H1 (cell line): ENCODE measurements around the gene LTBR. TPM values are rescaled to one million over a fixed set of nuclear protein-coding genes. Genes with fewer than 3 reads are reported as not detected.

Experiments
- CTCF ChIA-PET: fragments of 300-600 bp; sonication (Branson Sonifier 250); formaldehyde crosslinking; loops from one replicate; lab custom pipeline; 2021; ENCODE audit not compliant: partially characterized antibody; lab: Charles Lee
- POLR2A ChIA-PET: fragments of 300-600 bp; sonication (Branson Sonifier 250); formaldehyde crosslinking; loops from one replicate; lab custom pipeline; 2021; ENCODE audit warnings: inconsistent platforms; ENCODE audit not compliant: partially characterized antibody; lab: Charles Lee
- DNase-seq, 2 experiments: peaks; one replicate each; pipeline versions ENCODE4 v3.0.0 to v3.0.0-alpha.2; 2010 to 2022; ENCODE audit warnings: low spot score in 2 of 2, low read depth in 1 of 2, mixed read lengths in 1 of 2
- FAIRE-seq: peaks from 2 replicates; lab custom pipeline; 2011; peaks lifted over from hg19 to GRCh38; lab: Jason Lieb, UNC
- H2AFZ ChIP-seq: 2 replicates; pipeline ENCODE4 v1.8.1; 2012; ENCODE audit warnings: low read length, inconsistent platforms
- H2AK5ac ChIP-seq: 2 replicates; pipeline ENCODE4 v1.6.1; 2013; ENCODE audit warnings: low read depth, low read length
- H2BK120ac ChIP-seq: replicated peaks from 2 replicates; pipeline ENCODE3; 2013; ENCODE audit warnings: low read depth, low read length, inconsistent platforms
- H2BK12ac ChIP-seq: 2 replicates; pipeline ENCODE4 v1.6.1; 2013; ENCODE audit warnings: low read depth, low read length
- H2BK15ac ChIP-seq: 2 replicates; pipeline ENCODE4 v1.6.1; 2013; ENCODE audit warnings: low read length
- H2BK20ac ChIP-seq: 2 replicates; pipeline ENCODE4 v1.6.1; 2013; ENCODE audit warnings: low read length
- H2BK5ac ChIP-seq: 2 replicates; pipeline ENCODE4 v1.6.1; 2013; ENCODE audit warnings: low read depth, low read length
- H3K14ac ChIP-seq: 2 replicates; pipeline ENCODE4 v1.6.1; 2013; ENCODE audit warnings: inconsistent platforms; ENCODE audit not compliant: insufficient read length
- H3K18ac ChIP-seq: 2 replicates; pipeline ENCODE4 v1.6.1; 2013; ENCODE audit warnings: low read length; ENCODE audit errors: extremely low read depth
- H3K23ac ChIP-seq: 2 replicates; pipeline ENCODE4 v1.6.1; 2013; ENCODE audit warnings: inconsistent platforms; ENCODE audit not compliant: insufficient read length
- H3K23me2 ChIP-seq: 2 replicates; pipeline ENCODE4 v1.6.1; 2013; ENCODE audit warnings: low read depth, low read length
- H3K27ac ChIP-seq: 2 replicates; pipeline ENCODE4 v1.6.1; 2011; ENCODE audit warnings: low read depth, low read length, inconsistent platforms
- H3K27me3 ChIP-seq, 4 experiments: replicated peaks in 1 of 4; 1 replicate in 1 of 4; 2 replicates in 3 of 4; pipeline versions ENCODE4 v1.6.1 to v1.8.1; 2011 to 2013; ENCODE audit warnings: low read length in 3 of 4, mild to moderate bottlenecking in 3 of 4, inconsistent platforms in 2 of 4, mixed read lengths in 2 of 4, moderate library complexity in 1 of 4; ENCODE audit not compliant: control insufficient read depth in 3 of 4, insufficient read depth in 3 of 4; ENCODE audit errors: extremely low read depth in 1 of 4
- H3K36me3 ChIP-seq, 4 experiments: 2 replicates each; pipeline versions ENCODE4 v1.6.1 to v1.8.1; 2011 to 2013; ENCODE audit warnings: mild to moderate bottlenecking in 4 of 4, low read length in 3 of 4, moderate library complexity in 2 of 4, control low read depth in 1 of 4, inconsistent platforms in 1 of 4; ENCODE audit not compliant: insufficient read depth in 4 of 4, control insufficient read depth in 2 of 4
- H3K4ac ChIP-seq: replicated peaks from 2 replicates; pipeline ENCODE3; 2013; ENCODE audit warnings: low read length, low read depth, mixed read lengths, inconsistent platforms; ENCODE audit not compliant: insufficient read length
- H3K4me1 ChIP-seq, 4 experiments: replicated peaks in 1 of 4; 1 replicate in 1 of 4; 2 replicates in 3 of 4; pipeline versions ENCODE4 v1.6.1 to v1.8.1; 2011 to 2013; ENCODE audit warnings: low read length in 3 of 4, inconsistent platforms in 2 of 4, mixed read lengths in 1 of 4; ENCODE audit not compliant: insufficient read depth in 4 of 4, control insufficient read depth in 3 of 4
- H3K4me2 ChIP-seq, 2 experiments: 2 replicates each; pipeline versions ENCODE4 v1.6.1 to v1.8.1; 2011 to 2013; ENCODE audit warnings: low read depth in 2 of 2, low read length in 2 of 2, control low read depth in 1 of 2, inconsistent platforms in 1 of 2, mild to moderate bottlenecking in 1 of 2; ENCODE audit not compliant: insufficient read depth in 1 of 2
- H3K4me3 ChIP-seq, 4 experiments: fragments of 200-600, 300-600 bp in 1 of 4; sonication (generic), shearing (Covaris generic), sonication (Bioruptor Twin) in 1 of 4; 2 replicates each; pipeline versions ENCODE4 v1.5.1 to v1.8.1; 2011 to 2016; ENCODE audit warnings: low read length in 4 of 4, low read depth in 3 of 4, control low read depth in 2 of 4, inconsistent platforms in 2 of 4, mild to moderate bottlenecking in 2 of 4, mixed read lengths in 1 of 4, moderate library complexity in 1 of 4; ENCODE audit not compliant: insufficient read depth in 2 of 4; ENCODE audit errors: extremely low read depth in 1 of 4
- H3K56ac ChIP-seq: replicated peaks from 2 replicates; pipeline ENCODE3; 2013; ENCODE audit warnings: low read depth, mild to moderate bottlenecking, mixed read lengths, low read length, inconsistent platforms; ENCODE audit not compliant: insufficient read length
- H3K79me1 ChIP-seq: 2 replicates; pipeline ENCODE4 v1.6.1; 2013; ENCODE audit warnings: low read depth, low read length, control low read depth
- H3K79me2 ChIP-seq, 2 experiments: 2 replicates each; pipeline versions ENCODE4 v1.6.1 to v1.8.1; 2012 to 2013; ENCODE audit warnings: low read length in 2 of 2, mild to moderate bottlenecking in 2 of 2, inconsistent platforms in 1 of 2; ENCODE audit not compliant: insufficient read depth in 2 of 2, control insufficient read depth in 1 of 2
- H3K9ac ChIP-seq, 4 experiments: replicated peaks in 1 of 4; 1 replicate in 1 of 4; 2 replicates in 3 of 4; pipeline versions ENCODE4 v1.6.1 to v1.8.1; 2011 to 2013; ENCODE audit warnings: low read depth in 3 of 4, low read length in 3 of 4, control low read depth in 2 of 4, mild to moderate bottlenecking in 2 of 4, moderate library complexity in 2 of 4, inconsistent platforms in 1 of 4; ENCODE audit errors: extremely low read depth in 1 of 4
- H3K9me3 ChIP-seq, 2 experiments: 2 replicates each; pipeline versions ENCODE4 v1.6.1 to v1.8.1; 2012 to 2013; ENCODE audit warnings: mild to moderate bottlenecking in 2 of 2, moderate library complexity in 2 of 2, control low read depth in 1 of 2, inconsistent platforms in 1 of 2, low read depth in 1 of 2, low read length in 1 of 2, mixed read lengths in 1 of 2; ENCODE audit not compliant: insufficient read depth in 2 of 2
- H4K20me1 ChIP-seq, 2 experiments: replicated peaks in 1 of 2; 2 replicates each; pipeline versions ENCODE3 to v1.8.1; 2011 to 2013; ENCODE audit warnings: inconsistent platforms in 2 of 2, low read length in 2 of 2, mild to moderate bottlenecking in 1 of 2; ENCODE audit not compliant: insufficient read depth in 2 of 2, control insufficient read depth in 1 of 2
- H4K5ac ChIP-seq: 2 replicates; pipeline ENCODE4 v1.6.1; 2013; ENCODE audit warnings: low read length, low read depth, mixed read lengths, inconsistent platforms; ENCODE audit not compliant: insufficient read length
- H4K8ac ChIP-seq: 2 replicates; pipeline ENCODE4 v1.8.0; 2013; ENCODE audit warnings: mild to moderate bottlenecking, moderate library complexity, low read length, inconsistent platforms; ENCODE audit not compliant: insufficient read depth; ENCODE audit errors: extremely low read depth
- H4K91ac ChIP-seq: replicated peaks from 2 replicates; pipeline ENCODE3; 2013; ENCODE audit warnings: low read length, mixed read lengths, inconsistent platforms; ENCODE audit not compliant: insufficient read length
- CREB1 ChIP-seq: IDR thresholded peaks from 2 replicates; pipeline ENCODE4 v1.6.1; 2012; ENCODE audit warnings: inconsistent platforms
- CTBP2 ChIP-seq: IDR thresholded peaks from 2 replicates; pipeline ENCODE4 v1.7.0; 2011; ENCODE audit warnings: borderline replicate concordance, mild to moderate bottlenecking, moderate library complexity, mixed read lengths, low read length; ENCODE audit not compliant: insufficient read depth, insufficient read length
- E2F6 ChIP-seq: IDR thresholded peaks from 2 replicates; pipeline ENCODE4 v1.6.1; 2012; ENCODE audit warnings: inconsistent platforms
- GABPA ChIP-seq: IDR thresholded peaks from 2 replicates; pipeline ENCODE4 v1.6.1; 2011; ENCODE audit warnings: mild to moderate bottlenecking, low read length, moderate library complexity, borderline replicate concordance; ENCODE audit not compliant: insufficient read depth
- JUN ChIP-seq: IDR thresholded peaks from 2 replicates; pipeline ENCODE4 v1.6.1; 2011; ENCODE audit warnings: low read depth, mild to moderate bottlenecking, improper control_type of control experiment, low read length
- JUND ChIP-seq: IDR thresholded peaks from 2 replicates; pipeline ENCODE4 v1.6.1; 2011; ENCODE audit warnings: mild to moderate bottlenecking, improper control_type of control experiment, low read length
- KDM1A ChIP-seq: fragments of 200-600, 300-600 bp; sonication (generic); IDR thresholded peaks from 2 replicates; pipeline ENCODE4 v1.7.1; 2016; ENCODE audit warnings: mild to moderate bottlenecking, low read length, borderline replicate concordance
- SIN3A ChIP-seq, 2 experiments: IDR thresholded peaks in 1 of 2; conservative IDR thresholded peaks in 1 of 2; 2 replicates each; pipeline ENCODE4 v1.6.1; 2011 to 2012; ENCODE audit warnings: low read length in 2 of 2, improper control_type of control experiment in 1 of 2, low read depth in 1 of 2, mild to moderate bottlenecking in 1 of 2
- SIRT6 ChIP-seq: IDR thresholded peaks from one replicate; pipeline ENCODE4 v1.7.1; 2012; ENCODE audit warnings: low read length, inconsistent platforms
- YY1 ChIP-seq: IDR thresholded peaks from 2 replicates; pipeline ENCODE4 v1.6.1; 2011; ENCODE audit warnings: low read depth, mild to moderate bottlenecking, low read length
- WGBS, 2 experiments: shearing (Covaris generic) in 1 of 2; methylation state at CpG; one replicate each; pipeline versions ENCODE4 v1.1.6 to v1.1.7; 2013 to 2015; ENCODE audit warnings: low lambda C conversion rate in 2 of 2, mixed read lengths in 2 of 2, inconsistent platforms in 1 of 2, low coverage in 1 of 2, missing lambda C conversion rate in 1 of 2; ENCODE audit not compliant: insufficient replicate concordance in 2 of 2, insufficient coverage in 1 of 2, insufficient read length in 1 of 2; ENCODE audit errors: extremely low coverage in 1 of 2, missing lambda C conversion rate in 1 of 2; 5-methylcytosine and 5-hydroxymethylcytosine counted together
- polyA plus RNA-seq, 7 experiments: library from polyadenylated mRNA; depleted of rRNA in 3 of 7; stranded (reverse) in 5 of 7; unstranded in 2 of 7; fragments of >200 nt in 5 of 7; fragments of 200-250 nt in 2 of 7; gene quantifications; 1 replicate in 5 of 7; 2 replicates in 1 of 7; 4 replicates in 1 of 7; pipeline versions ENCODE4 v1.2.1 to v1.2.3, GENCODE V29; 2011 to 2013; ENCODE audit warnings: missing spikeins in 2 of 7, mixed read lengths in 2 of 7
- total RNA-seq: library from RNA; stranded (reverse); fragmentation: NEBNext Ultra II Directional; extraction: Animal tissue kit (Norgen Biotek cat#: 25700); gene quantifications from 2 replicates; pipeline ENCODE4 v1.2.1, GENCODE V29; 2021

The LTBR gene
- total and polyA plus RNA-seq, 2 of the 8 experiments (the other 6 are each of a cell fraction or from before 2014, with no cell fraction given): 5.1 to 6.3 TPM

- H4K20me1 ChIP-seq: peaks cover 0 to 3% of the 10 kb centered on the region in 2 experiments
- H3K4me3 ChIP-seq: peak overlapping the region in 2 of 4 experiments; percentile 12 to 72; a peak in 3 of 8 replicates
- CTCF ChIA-PET: interaction anchor here (0.7 to 1.0 kb wide), 3 partner anchors 51 to 88 kb away, joined by 3 to 5 read pairs (median 5); no protein-coding TSS in a partner anchor
- peak overlapping the region; percentile 91 to 100 for H3K4me2 ChIP-seq
- H3K18ac ChIP-seq: peak overlapping the region; percentile 91
- H3K36me3 ChIP-seq: no peaks in the 10 kb centered on the region
- H3K79me2 ChIP-seq: peaks cover 13 to 31% of the 10 kb centered on the region in 2 experiments
- H3K4me1 ChIP-seq: peaks cover 5 to 47% (median 33%) of the 10 kb centered on the region in 4 experiments
- H4K5ac ChIP-seq: peak overlapping the region; percentile 24
- H3K23me2 ChIP-seq: peaks cover 33% of the 10 kb centered on the region
- H2BK120ac ChIP-seq: peak overlapping the region; percentile 14
- DNase-seq (no peak), FAIRE-seq (no peak)
- peak overlapping the region; percentile 91 for H4K91ac ChIP-seq
- H3K4ac ChIP-seq: peak overlapping the region; percentile 3
- H3K14ac ChIP-seq: no peak overlapping the region
- peak overlapping the region in 3 of 4 experiments; percentile 25 to 71 (median 36); a peak in 3 of 7 replicates for H3K9ac ChIP-seq
- peak overlapping the region; percentile 92 for H3K27ac ChIP-seq
- peak overlapping the region; percentile 84 for H2AK5ac ChIP-seq
- H3K56ac ChIP-seq: no peak overlapping the region
- WGBS, 2 experiments: 63% methylated on average over 10 of the region's 10 CpGs; no CpG with 5 or more reads in 1 of the 2 experiments
- H2AFZ ChIP-seq: no peak overlapping the region
- H4K8ac ChIP-seq: no peak overlapping the region
- peak overlapping the region; percentile 90; the same call in 1 of the 2 replicates for H2BK15ac ChIP-seq
- POLR2A ChIA-PET: interaction anchor here (1.1 to 17.2 kb wide), 7 partner anchors 11 to 159 kb away, joined by 3 to 259 read pairs (median 36); partner anchors contain the start of genes GAPDH and TNFRSF1A
- peaks cover 9% of the 10 kb centered on the region for H3K79me1 ChIP-seq
- peak overlapping the region; percentile 88 for H2BK20ac ChIP-seq
- H3K27me3 ChIP-seq: peaks cover 0 to 3% (median 0%) of the 10 kb centered on the region in 4 experiments; a peak in 2 of 7 replicates
- peak overlapping the region; percentile 100 for H2BK5ac ChIP-seq
- H3K9me3 ChIP-seq: no peaks in the 10 kb centered on the region
- H2BK12ac ChIP-seq: peak overlapping the region; percentile 99; the same call in 1 of the 2 replicates
- no peak overlapping the region for H3K23ac ChIP-seq
- TF ChIP-seq CREB1: no peak
- no peak for TF ChIP-seq CTBP2
- no peak for TF ChIP-seq E2F6
- no peak for TF ChIP-seq SIRT6
- TF ChIP-seq SIN3A (conservative IDR thresholded peaks at IDR 0.05 in 1 of 2, IDR thresholded peaks at IDR 0.05 in 1 of 2; ENCODE audit: low read depth in 1 of 2, low read length in 2 of 2): no peak
- no peak for TF ChIP-seq JUND
- no peak for TF ChIP-seq YY1
- TF ChIP-seq GABPA: no peak
- TF ChIP-seq KDM1A: no peak
- TF ChIP-seq JUN: no peak
Measured at GRCh38 chr12:6376870-6377666, 6.9 kb upstream of the LTBR start.
